Sigmoid colon (tissue), 7 donors: Measurements from ENCODE around the gene LYRM4. TPM values are rescaled to one million over a fixed set of nuclear protein-coding genes. Genes with fewer than 3 reads are reported as not detected.

Source experiments
- DNase-seq: peaks from one replicate; pipeline ENCODE4 v3.0.0-alpha.2; 2019
- H3K27ac ChIP-seq, 4 donors: fragments of 200-600 bp; sonication (generic); one replicate each; pipeline ENCODE4 v1.5.1; 2016 to 2019; ENCODE audit warnings: mild to moderate bottlenecking in 1 of 4
- H3K27me3 ChIP-seq, 3 donors: fragments of 200-600 bp; sonication (generic); one replicate each; pipeline ENCODE4 v1.5.1; 2019; ENCODE audit warnings: mild to moderate bottlenecking in 1 of 3
- H3K36me3 ChIP-seq, 4 donors: fragments of 200-600 bp; sonication (generic); one replicate each; pipeline ENCODE4 v1.5.1; 2016 to 2019
- H3K4me1 ChIP-seq, 4 donors: fragments of 200-600 bp; sonication (generic); one replicate each; pipeline ENCODE4 v1.5.1; 2017 to 2019
- H3K4me3 ChIP-seq, 4 donors: fragments of 200-600 bp; sonication (generic); one replicate each; pipeline ENCODE4 v1.5.1; 2017 to 2019; ENCODE audit warnings: mild to moderate bottlenecking in 2 of 4, moderate library complexity in 1 of 4
- H3K9me3 ChIP-seq, 4 donors: fragments of 200-600 bp in 3 of 4; sonication (generic) in 3 of 4; one replicate each; pipeline versions ENCODE4 v1.5.1 to v1.6.1; 2013 to 2019
- CTCF ChIP-seq, 4 experiments: fragments of 450-650 bp in 3 of 4; fragments of 200-600 bp in 1 of 4; IDR thresholded peaks; one replicate each; pipeline ENCODE4 v1.5.1; 2016 to 2019; ENCODE audit warnings: antibody characterized with exemption in 4 of 4, mild to moderate bottlenecking in 3 of 4, moderate library complexity in 2 of 4
- EP300 ChIP-seq, 4 donors: sonication (generic); formaldehyde crosslinking; IDR thresholded peaks; one replicate each; pipeline ENCODE4 v1.6.1; 2017; ENCODE audit warnings: antibody characterized with exemption in 4 of 4
- POLR2A ChIP-seq, 2 donors: fragments of 450-650 bp; IDR thresholded peaks; one replicate each; pipeline ENCODE4 v1.6.1; 2016; ENCODE audit warnings: antibody characterized with exemption in 2 of 2, mild to moderate bottlenecking in 2 of 2, moderate library complexity in 2 of 2
- POLR2AphosphoS5 ChIP-seq, 4 donors: sonication (generic); formaldehyde crosslinking; IDR thresholded peaks; one replicate each; pipeline ENCODE4 v1.6.1; 2017; ENCODE audit warnings: antibody characterized with exemption in 4 of 4
- WGBS, 2 donors: extraction: QIAGEN DNeasy Blood & Tissue Kit; methylation state at CpG; one replicate each; pipeline ENCODE4 v1.1.7; 2013; 5-methylcytosine and 5-hydroxymethylcytosine counted together
- intact Hi-C: fragments of 100-400 bp; cut with DNase I; formaldehyde crosslinking; loops from one replicate; pipeline ENCODE4 v1.15.1; 2023
- polyA plus RNA-seq, 3 donors: library from polyadenylated mRNA; stranded (reverse); fragments of 200-250 nt; gene quantifications; one replicate each; pipeline ENCODE4 v1.2.3, GENCODE V29; 2013
- total RNA-seq, 4 donors: library from RNA; depleted of rRNA; stranded (reverse); fragments of >200 nt; gene quantifications; one replicate each; pipeline ENCODE4 v1.1.0, GENCODE V29; 2016
- donor health status: healthy with polysubstance abuse.
- donor health status: Bipolar disorder and iron deficiency.
- donor health status: healthy.

Gene LYRM4
- total and polyA plus RNA-seq, 7 donors, result 11.3 to 29.3 (median 22.2) TPM

DNA sequence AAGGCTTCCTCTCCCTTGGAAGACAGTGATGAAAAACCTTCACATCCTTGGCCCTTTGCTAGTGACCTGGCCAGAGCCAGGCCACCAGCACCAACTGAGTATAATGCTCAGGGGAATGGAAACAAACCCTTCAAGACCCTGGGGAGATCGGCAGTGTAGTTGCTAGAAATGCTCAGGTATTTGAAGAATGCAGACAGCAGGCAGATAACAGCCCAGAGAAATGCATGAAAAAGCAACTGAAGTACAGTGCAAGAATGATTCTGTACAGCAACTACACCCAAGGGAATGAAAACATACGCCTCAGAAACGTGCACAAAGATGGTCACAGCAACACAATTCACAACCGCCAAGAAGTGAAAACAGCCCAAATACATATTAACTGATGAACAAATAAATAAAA lies 134.5 kb downstream of the LYRM4 start:
- no peak for DNase-seq
- Histone ChIP-seq H3K36me3 (no peaks in the 10 kb centered on the region), H3K4me1 (no peaks in the 10 kb centered on the region), H3K4me3 (no peak overlapping the region), H3K27me3 (no peaks in the 10 kb centered on the region), H3K27ac (no peak overlapping the region), H3K9me3 (no peaks in the 10 kb centered on the region)
- no peak for TF ChIP-seq POLR2A (IDR thresholded peaks at IDR 0.05)
- no peak for TF ChIP-seq EP300 (IDR thresholded peaks at IDR 0.05)
- no peak for TF ChIP-seq CTCF (IDR thresholded peaks at IDR 0.05)
- no peak for TF ChIP-seq POLR2AphosphoS5 (IDR thresholded peaks at IDR 0.05)
- 63 to 68% methylated on average over 4 of the region's 4 CpGs for WGBS, 2 donors
- intact Hi-C loops, result no loop called here

DNA sequence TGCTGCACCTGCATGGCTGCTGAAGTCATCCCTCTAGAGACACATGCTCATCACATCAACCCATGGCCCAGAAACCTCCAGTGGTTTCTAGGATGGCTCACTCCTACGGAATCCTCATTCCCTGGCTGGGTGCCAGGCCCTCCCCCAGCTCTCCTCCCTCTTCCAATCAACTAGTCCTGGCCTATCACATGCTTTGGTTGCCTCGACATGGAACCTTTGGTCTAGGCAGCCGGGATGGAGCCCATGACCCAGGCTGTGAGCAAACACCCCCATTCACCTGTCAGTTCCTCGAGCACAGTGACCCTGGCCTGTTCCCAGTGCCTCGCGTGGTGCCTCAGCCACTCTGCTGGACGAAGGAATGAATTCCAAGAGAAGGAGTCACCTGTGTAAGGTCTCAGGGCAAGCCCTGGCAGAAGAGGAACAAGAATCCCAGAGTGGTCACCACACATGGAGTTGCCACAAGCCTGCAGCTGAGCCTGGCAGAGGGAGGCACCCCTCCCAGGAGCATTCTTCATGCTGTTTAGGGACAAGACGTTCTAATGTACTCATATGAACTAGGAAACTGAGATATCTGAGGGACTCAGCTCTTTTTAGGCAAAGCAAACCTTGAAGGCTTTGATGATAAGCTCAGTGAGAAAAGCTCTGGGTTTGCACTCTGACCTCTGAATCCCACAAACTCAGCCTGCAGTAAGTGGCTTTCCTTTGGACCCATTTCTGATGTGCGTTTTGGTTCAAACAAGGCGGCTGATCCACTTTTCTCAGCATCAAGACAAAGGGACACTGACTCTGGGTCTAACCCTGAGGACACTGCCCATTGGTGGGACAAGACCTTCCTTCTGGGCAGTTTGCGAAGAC lies 135.4 kb downstream of the LYRM4 start:
- TF ChIP-seq POLR2AphosphoS5 (IDR thresholded peaks at IDR 0.05) (no peak), CTCF (IDR thresholded peaks at IDR 0.05) (no peak)
- H3K27me3 ChIP-seq, result no peaks in the 10 kb centered on the region
- WGBS, 2 donors, result 90 to 93% methylated on average over 11 of the region's 11 CpGs
- no peaks in the 10 kb centered on the region for H3K36me3 ChIP-seq
- H3K4me3 ChIP-seq, result no peak overlapping the region
- no peak for DNase-seq
- intact Hi-C loops, result no loop called here
- no peaks in the 10 kb centered on the region for H3K9me3 ChIP-seq
- H3K27ac ChIP-seq, result no peak overlapping the region
- H3K4me1 ChIP-seq, result no peaks in the 10 kb centered on the region

DNA sequence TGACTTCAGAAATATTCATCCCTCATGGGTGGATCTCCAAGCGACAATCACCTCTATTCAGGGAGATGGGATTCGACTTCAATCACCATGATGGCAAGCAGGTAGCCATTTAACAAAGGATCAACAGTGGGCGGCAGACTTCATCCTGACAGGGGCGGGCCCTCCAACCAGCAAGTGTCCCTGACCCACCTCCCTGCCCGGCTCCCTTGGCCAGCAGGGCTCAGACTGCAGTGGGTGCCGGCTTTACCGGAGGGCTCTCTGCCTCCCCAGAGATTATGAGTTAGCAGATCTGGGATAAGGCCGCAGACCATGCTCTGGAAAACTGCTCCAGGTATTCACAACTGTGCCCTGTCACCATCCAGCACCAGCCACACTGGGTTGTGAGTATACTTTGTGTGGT lies 136.2 kb downstream of the LYRM4 start:
- Histone ChIP-seq H3K27me3 (no peaks in the 10 kb centered on the region), H3K4me1 (no peaks in the 10 kb centered on the region), H3K36me3 (no peaks in the 10 kb centered on the region), H3K4me3 (no peak overlapping the region), H3K27ac (no peak overlapping the region), H3K9me3 (no peaks in the 10 kb centered on the region)
- intact Hi-C loops, result no loop called here
- WGBS, 2 donors, result 95 to 96% methylated on average over 8 of the region's 8 CpGs
- TF ChIP-seq POLR2AphosphoS5 (IDR thresholded peaks at IDR 0.05) (no peak), CTCF (IDR thresholded peaks at IDR 0.05) (no peak), POLR2A (IDR thresholded peaks at IDR 0.05) (no peak), EP300 (IDR thresholded peaks at IDR 0.05) (no peak)
- DNase-seq, result no peak

- Histone ChIP-seq H3K9me3 (no peaks in the 10 kb centered on the region), H3K27me3 (no peaks in the 10 kb centered on the region), H3K4me3 (no peak overlapping the region), H3K4me1 (no peaks in the 10 kb centered on the region), H3K36me3 (no peaks in the 10 kb centered on the region), H3K27ac (no peak overlapping the region)
- no peak for TF ChIP-seq EP300 (IDR thresholded peaks at IDR 0.05)
- TF ChIP-seq CTCF (IDR thresholded peaks at IDR 0.05), result no peak
- TF ChIP-seq POLR2A (IDR thresholded peaks at IDR 0.05), result no peak
- no peak for TF ChIP-seq POLR2AphosphoS5 (IDR thresholded peaks at IDR 0.05)
- WGBS, 2 donors, result 90 to 94% methylated on average over 20 of the region's 20 CpGs
- DNase-seq, result no peak
- intact Hi-C loops, result no loop called here
Measured at GRCh38 chr6:5123296-5124143, 137.2 kb downstream of the LYRM4 start.
